ENCODE results near the gene MLXIPL.
"Not testable (repeated sequence)": the region's sequence is repeated elsewhere in the genome, so short reads cannot be mapped to it uniquely, and the experiment has no call there.

MLXIPL gene

GRCh38 chr7:73611017-73611555 lies 13.2 kb downstream of the MLXIPL start:
- DNase-seq (ENCODE audit: low spot score): no peak

GRCh38 chr7:73610105-73610504 lies 14.2 kb downstream of the MLXIPL start:
- no peak for DNase-seq (ENCODE audit: low spot score)

GRCh38 chr7:73607692-73607983 lies 16.7 kb downstream of the MLXIPL start:
- DNase-seq (ENCODE audit: low spot score): not testable (repeated sequence)

GRCh38 chr7:73606801-73607691 lies 17.3 kb downstream of the MLXIPL start:
- peak; percentile 83 for DNase-seq (ENCODE audit: low spot score)

GRCh38 chr7:73605601-73606220 lies 18.6 kb downstream of the MLXIPL start:
- no peak for DNase-seq (ENCODE audit: low spot score)

- no peak for DNase-seq (ENCODE audit: low spot score)
Measured at GRCh38 chr7:73602721-73603651, 21.3 kb downstream of the MLXIPL start.

- DNase-seq (ENCODE audit: low spot score): no peak
Measured at GRCh38 chr7:73599916-73600315, 24.4 kb downstream of the MLXIPL start.

- DNase-seq (ENCODE audit: low spot score): no peak
Measured at GRCh38 chr7:73599151-73599882, 25.0 kb downstream of the MLXIPL start.

GRCh38 chr7:73597978-73598782 lies 26.1 kb downstream of the MLXIPL start:
- no peak for DNase-seq (ENCODE audit: low spot score)

- no peak for DNase-seq (ENCODE audit: low spot score)
Measured at GRCh38 chr7:73596191-73597065, 27.9 kb downstream of the MLXIPL start.

- no peak for DNase-seq (ENCODE audit: low spot score)
Measured at GRCh38 chr7:73595358-73595757, 29.0 kb downstream of the MLXIPL start.

GRCh38 chr7:73593207-73594045 lies 30.9 kb downstream of the MLXIPL start:
- no peak for DNase-seq (ENCODE audit: low spot score)

GRCh38 chr7:73586911-73587310 lies 37.4 kb downstream of the MLXIPL start:
- no peak for DNase-seq (ENCODE audit: low spot score)

- DNase-seq (ENCODE audit: low spot score): no peak
Measured at GRCh38 chr7:73585196-73585595, 39.1 kb downstream of the MLXIPL start.

GRCh38 chr7:73582664-73583202 lies 41.6 kb downstream of the MLXIPL start:
- DNase-seq (ENCODE audit: low spot score): no peak

GRCh38 chr7:73581006-73581405 lies 43.3 kb downstream of the MLXIPL start:
- not testable (repeated sequence) for DNase-seq (ENCODE audit: low spot score)

- peak; percentile 100 for DNase-seq (ENCODE audit: low spot score)
Measured at GRCh38 chr7:73578342-73579128, 45.8 kb downstream of the MLXIPL start, which contains the start of gene TBL2. TSS of gene TBL2 (minus strand) at chr7:73578579. CDS start at chr7:73578549, 30 bp downstream.
